CD14-positive monocyte (primary cell): ENCODE measurements around the gene CLRN2. TPM values are rescaled to one million over a fixed set of nuclear protein-coding genes. Genes with fewer than 3 reads are reported as not detected.

Experiments used
- DNase-seq, 3 donors: peaks; one replicate each; pipeline ENCODE4 v3.0.0-alpha.2; 2011 to 2022
- H2AFZ ChIP-seq: 2 replicates; pipeline ENCODE4 v1.6.0; 2012; ENCODE audit warnings: mild to moderate bottlenecking, low read depth, low read length, inconsistent platforms; ENCODE audit not compliant: insufficient read depth, poor library complexity, severe bottlenecking
- H3K27ac ChIP-seq, 2 donors: 1 replicate in 1 of 2; 2 replicates in 1 of 2; pipeline ENCODE4 v1.5.1; 2012 to 2013; ENCODE audit warnings: low read length in 2 of 2, control low read depth in 1 of 2, inconsistent platforms in 1 of 2, low read depth in 1 of 2, mild to moderate bottlenecking in 1 of 2
- H3K27me3 ChIP-seq, 2 donors: one replicate each; pipeline versions ENCODE4 v1.6.0 to v1.6.1; 2011 to 2013; ENCODE audit warnings: low read length in 2 of 2; ENCODE audit not compliant: control insufficient read depth in 2 of 2, insufficient read depth in 2 of 2
- H3K36me3 ChIP-seq, 2 donors: replicated peaks in 1 of 2; 1 replicate in 1 of 2; 2 replicates in 1 of 2; pipeline versions ENCODE4 v1.5.1 to v1.6.1; 2012 to 2013; ENCODE audit warnings: low read length in 2 of 2, control low read depth in 1 of 2, inconsistent platforms in 1 of 2, mild to moderate bottlenecking in 1 of 2; ENCODE audit not compliant: insufficient read depth in 2 of 2, control insufficient read depth in 1 of 2
- H3K4me1 ChIP-seq, 2 donors: 1 replicate in 1 of 2; 2 replicates in 1 of 2; pipeline versions ENCODE4 v1.5.1 to v1.6.1; 2012 to 2013; ENCODE audit warnings: low read length in 2 of 2, control low read depth in 1 of 2, inconsistent platforms in 1 of 2, mild to moderate bottlenecking in 1 of 2, moderate library complexity in 1 of 2; ENCODE audit not compliant: insufficient read depth in 2 of 2, control insufficient read depth in 1 of 2
- H3K4me2 ChIP-seq: replicated peaks from 2 replicates; pipeline ENCODE3; 2012; ENCODE audit warnings: low read length, moderate library complexity, mild to moderate bottlenecking; ENCODE audit not compliant: poor library complexity, severe bottlenecking; ENCODE audit errors: extremely low read depth
- H3K4me3 ChIP-seq, 3 experiments: fragments of 200-600 bp in 1 of 3; sonication (generic) in 1 of 3; replicated peaks in 1 of 3; 1 replicate in 2 of 3; 2 replicates in 1 of 3; pipeline ENCODE4 v1.5.1; 2011 to 2013; ENCODE audit warnings: low read length in 3 of 3, mild to moderate bottlenecking in 3 of 3, control low read depth in 2 of 3, low read depth in 2 of 3, inconsistent platforms in 1 of 3, moderate library complexity in 1 of 3
- H3K79me2 ChIP-seq: 2 replicates; pipeline ENCODE4 v1.6.0; 2012; ENCODE audit warnings: mild to moderate bottlenecking, control low read depth, inconsistent platforms, low read length, moderate library complexity; ENCODE audit not compliant: insufficient read depth
- H3K9ac ChIP-seq: 2 replicates; pipeline ENCODE4 v1.6.0; 2017; ENCODE audit warnings: low read length, mild to moderate bottlenecking; ENCODE audit not compliant: insufficient read depth, poor library complexity, severe bottlenecking
- H3K9me3 ChIP-seq, 2 donors: replicated peaks in 1 of 2; 1 replicate in 1 of 2; 2 replicates in 1 of 2; pipeline versions ENCODE4 v1.5.1 to v1.6.1; 2012 to 2013; ENCODE audit warnings: low read length in 2 of 2, control low read depth in 1 of 2; ENCODE audit not compliant: control insufficient read depth in 1 of 2, insufficient read depth in 1 of 2
- H4K20me1 ChIP-seq: 2 replicates; pipeline ENCODE4 v1.6.0; 2012; ENCODE audit warnings: mild to moderate bottlenecking, low read length, control low read depth, moderate library complexity; ENCODE audit not compliant: insufficient read depth
- H3K27ac Mint-ChIP-seq, 7 donors: one replicate each; pipeline ENCODE4 v1.8.0; 2020; ENCODE audit warnings: mild to moderate bottlenecking in 7 of 7, mixed read lengths in 7 of 7, moderate library complexity in 6 of 7, inconsistent platforms in 2 of 7
- H3K27me3 Mint-ChIP-seq, 3 donors: one replicate each; pipeline ENCODE4 v1.8.0; 2021 to 2022; ENCODE audit warnings: low read depth in 3 of 3, mild to moderate bottlenecking in 3 of 3, mixed read lengths in 3 of 3, moderate library complexity in 3 of 3, inconsistent platforms in 1 of 3
- H3K36me3 Mint-ChIP-seq, 2 donors: one replicate each; pipeline ENCODE4 v1.8.0; 2020; ENCODE audit warnings: mixed read lengths in 2 of 2, inconsistent platforms in 1 of 2, mild to moderate bottlenecking in 1 of 2
- H3K4me1 Mint-ChIP-seq: one replicate; pipeline ENCODE4 v1.8.0; 2020; ENCODE audit warnings: mild to moderate bottlenecking, mixed read lengths
- H3K4me3 Mint-ChIP-seq, 2 donors: one replicate each; pipeline ENCODE4 v1.8.0; 2020; ENCODE audit warnings: mild to moderate bottlenecking in 2 of 2, mixed read lengths in 2 of 2, moderate library complexity in 1 of 2
- H3K9me3 Mint-ChIP-seq, 7 donors: one replicate each; pipeline ENCODE4 v1.8.0; 2020 to 2022; ENCODE audit warnings: mixed read lengths in 7 of 7, mild to moderate bottlenecking in 6 of 7, moderate library complexity in 6 of 7, inconsistent platforms in 2 of 7
- CTCF ChIP-seq: fragments of 200-600 bp; IDR thresholded peaks from one replicate; pipeline ENCODE4 v1.8.0; 2022; ENCODE audit warnings: antibody characterized with exemption, mild to moderate bottlenecking
- WGBS: methylation state at CpG from one replicate; pipeline ENCODE4 v1.1.5; 2013; ENCODE audit warnings: missing lambda C conversion rate; ENCODE audit not compliant: insufficient coverage; 5-methylcytosine and 5-hydroxymethylcytosine counted together
- intact Hi-C, 2 donors: fragments of 100-400 bp; cut with micrococcal nuclease; formaldehyde crosslinking; loops; one replicate each; pipeline versions ENCODE4 v1.15.0 to v1.15.1; 2023
- polyA plus RNA-seq, 3 donors: library from polyadenylated mRNA; depleted of rRNA in 1 of 3; unstranded in 2 of 3; stranded (reverse) in 1 of 3; fragments of 300-500 nt in 2 of 3; fragments of >200 nt in 1 of 3; fragmentation: Illumina TruSeq in 2 of 3; gene quantifications; 1 replicate in 2 of 3; 2 replicates in 1 of 3; pipeline ENCODE4 v1.2.3, GENCODE V29; 2012 to 2021

The CLRN2 gene
- polyA plus RNA-seq, 3 donors: not detected

DNA sequence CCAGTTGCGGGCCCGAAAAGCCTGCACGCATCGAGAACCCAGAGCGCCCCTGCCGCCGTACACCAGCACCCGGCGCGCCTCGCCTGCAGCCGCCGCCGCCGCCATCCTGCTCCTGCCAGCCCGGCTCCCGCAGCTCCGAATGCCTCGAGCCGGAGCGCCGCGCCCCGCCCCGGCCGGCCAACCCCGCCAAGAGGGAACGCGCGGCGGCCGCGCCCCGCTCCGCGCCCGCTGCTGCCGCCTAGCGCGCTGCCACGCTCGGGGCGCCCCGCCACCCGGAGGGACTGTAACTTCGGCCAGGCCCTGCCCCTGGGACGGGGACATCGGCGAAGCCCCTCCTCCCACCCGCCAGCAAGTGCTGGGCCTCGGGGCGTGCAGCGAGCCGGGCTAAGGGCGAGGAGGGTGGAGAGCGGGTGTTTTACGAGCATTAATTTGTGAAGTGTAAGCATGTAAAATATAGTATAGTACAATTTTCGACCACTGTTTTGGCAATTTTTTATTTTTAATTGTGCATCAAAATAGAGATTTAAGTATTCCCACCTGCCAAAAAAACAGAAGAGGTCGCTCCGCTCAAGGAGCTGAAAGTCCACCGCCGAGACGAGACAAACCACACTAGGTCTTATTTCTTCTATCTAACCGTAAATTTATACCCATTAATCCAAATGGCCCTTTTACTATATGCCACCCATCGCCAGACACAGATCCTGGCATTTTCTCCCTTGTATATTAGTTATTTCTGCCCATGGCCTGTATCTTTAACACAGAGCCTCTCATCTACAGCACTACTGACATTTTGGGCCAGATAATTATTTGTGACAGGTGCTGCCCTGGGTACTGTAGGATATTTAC lies 2.8 kb upstream of the CLRN2 start, which contains the start of gene QDPR:
Gene QDPR (minus strand): TSS at position 141 of the 846 bp plus-strand sequence. CDS start 36 bp downstream, at position 105.
- Mint-ChIP-seq H3K4me1 (peaks cover 23% of the 10 kb centered on the region), H3K27ac (peak within 1 kb of the TSS in 6 of 7 donors; percentile 20 to 80 (median 54)), H3K27me3 (peaks cover 2 to 12% (median 11%) of the 10 kb centered on the region in 3 donors), H3K9me3 (no peaks in the 10 kb centered on the region), H3K36me3 (peaks cover 10 to 15% of the 10 kb centered on the region in 2 donors), H3K4me3 (peak within 1 kb of the TSS; percentile 95 to 100)
- Histone ChIP-seq H3K9me3 (no peaks in the 10 kb centered on the region), H3K27me3 (no peaks in the 10 kb centered on the region), H2AFZ (peak within 1 kb of the TSS; percentile 94), H3K4me1 (peaks cover 14 to 17% of the 10 kb centered on the region in 2 donors), H4K20me1 (no peaks in the 10 kb centered on the region), H3K4me2 (peak within 1 kb of the TSS; percentile 89), H3K79me2 (peaks cover 11% of the 10 kb centered on the region), H3K4me3 (peak within 1 kb of the TSS; percentile 78 to 87 (median 85)), H3K27ac (peak within 1 kb of the TSS in 1 of 2 donors; percentile 14), H3K36me3 (peaks cover under 1 to 3% of the 10 kb centered on the region in 2 donors), H3K9ac (peak within 1 kb of the TSS; percentile 68)
- WGBS: under 1% methylated on average over 52 of the region's 65 CpGs
- intact Hi-C loops: no loop called here
- TF ChIP-seq CTCF: peak; percentile 56
- DNase-seq: peak; percentile 37 to 55 (median 52)

DNA sequence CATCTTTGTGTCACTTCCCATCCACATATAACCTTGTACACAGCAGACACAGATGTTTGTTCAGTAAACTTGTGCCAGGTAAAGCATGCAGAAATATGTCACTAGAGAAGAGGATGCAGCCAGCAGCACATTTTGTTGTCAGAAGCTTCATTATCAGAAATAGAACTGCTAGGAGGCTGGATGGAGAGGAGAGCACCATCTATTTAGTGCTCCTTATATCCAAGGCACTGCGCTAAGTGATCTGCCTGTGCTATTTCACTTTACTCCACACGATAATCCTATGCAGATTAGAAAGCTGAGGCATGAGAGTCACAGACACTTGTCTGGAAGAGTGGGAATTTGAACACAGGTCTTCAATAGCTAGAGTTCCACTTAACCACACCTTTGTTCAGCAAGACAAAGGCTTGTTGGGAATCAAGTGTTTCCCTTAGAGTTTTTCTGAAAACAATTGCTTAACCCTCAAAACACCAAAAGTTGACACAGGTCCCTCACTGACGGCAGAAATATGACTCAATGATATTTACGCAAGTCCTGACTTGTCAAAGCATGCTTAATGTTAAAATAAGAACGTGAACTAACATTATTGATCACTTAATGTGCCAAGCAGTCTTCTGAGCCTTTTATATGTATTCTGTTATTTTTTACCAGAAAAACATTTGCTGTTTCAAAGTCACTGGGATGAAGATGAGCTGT lies 1.8 kb upstream of the CLRN2 start:
- Histone ChIP-seq H3K4me3 (peak overlapping the region in 1 of 3 experiments; percentile 85), H2AFZ (peak overlapping the region; percentile 94), H3K9ac (no peak overlapping the region), H3K27me3 (no peaks in the 10 kb centered on the region), H3K27ac (no peak overlapping the region), H3K9me3 (no peaks in the 10 kb centered on the region), H3K36me3 (no peaks in the 10 kb centered on the region), H3K4me1 (peaks cover 14 to 17% of the 10 kb centered on the region in 2 donors), H3K4me2 (no peak overlapping the region), H4K20me1 (no peaks in the 10 kb centered on the region), H3K79me2 (peaks cover 11% of the 10 kb centered on the region)
- Mint-ChIP-seq H3K36me3 (peaks cover 6 to 10% of the 10 kb centered on the region in 2 donors), H3K27me3 (peaks cover 2 to 12% (median 11%) of the 10 kb centered on the region in 3 donors), H3K4me3 (peak overlapping the region in 1 of 2 donors; percentile 100), H3K4me1 (peaks cover 23% of the 10 kb centered on the region), H3K9me3 (no peaks in the 10 kb centered on the region), H3K27ac (no peak overlapping the region)
- TF ChIP-seq CTCF: no peak
- DNase-seq: no peak
- WGBS: 30% methylated on average over 2 of the region's 5 CpGs
- intact Hi-C loops: no loop called here
